Neutrophil (primary cell): ENCODE measurements around the gene ZNF283.
"Not testable (repeated sequence)": the region's sequence is repeated elsewhere in the genome, so short reads cannot be mapped to it uniquely, and the experiment has no call there.

Experiments used
- H3K27ac ChIP-seq: fragments of 200-600 bp; sonication (generic); 2 replicates; pipeline ENCODE4 v1.5.1; 2016; ENCODE audit warnings: mild to moderate bottlenecking, moderate library complexity
- H3K27me3 ChIP-seq: fragments of 200-600 bp; sonication (generic); 2 replicates; pipeline ENCODE4 v1.6.0; 2016; ENCODE audit warnings: mild to moderate bottlenecking
- H3K36me3 ChIP-seq: fragments of 200-600 bp; sonication (generic); 2 replicates; pipeline ENCODE4 v1.5.1; 2017
- H3K4me1 ChIP-seq, 2 experiments: fragments of 200-600 bp in 1 of 2; sonication (generic) in 1 of 2; 1 replicate in 1 of 2; 2 replicates in 1 of 2; pipeline versions ENCODE4 v1.5.1 to v1.6.1; 2013 to 2016; ENCODE audit warnings: low read depth in 1 of 2, low read length in 1 of 2, mild to moderate bottlenecking in 1 of 2, moderate library complexity in 1 of 2; ENCODE audit not compliant: control insufficient read depth in 1 of 2, insufficient read depth in 1 of 2
- H3K4me3 ChIP-seq, 2 experiments: fragments of 200-600 bp in 1 of 2; sonication (generic) in 1 of 2; 1 replicate in 1 of 2; 2 replicates in 1 of 2; pipeline ENCODE4 v1.5.1; 2013 to 2016; ENCODE audit warnings: low read depth in 1 of 2, low read length in 1 of 2, mild to moderate bottlenecking in 1 of 2, moderate library complexity in 1 of 2
- H3K9me3 ChIP-seq: fragments of 200-600 bp; sonication (generic); 2 replicates; pipeline ENCODE4 v1.5.1; 2016
- CTCF ChIP-seq: fragments of 200-600 bp; sonication (generic); IDR thresholded peaks from 2 replicates; pipeline ENCODE4 v1.5.1; 2016; ENCODE audit warnings: antibody characterized with exemption

ZNF283 gene

GRCh38 chr19:43804432-43804831 is 22.7 kb upstream of the ZNF283 start:
- no peaks in the 10 kb centered on the region for H3K9me3 ChIP-seq
- H3K27ac ChIP-seq = no peak overlapping the region
- no peak overlapping the region for H3K4me3 ChIP-seq
- no peaks in the 10 kb centered on the region for H3K4me1 ChIP-seq
- peaks cover 47% of the 10 kb centered on the region for H3K27me3 ChIP-seq
- H3K36me3 ChIP-seq = no peaks in the 10 kb centered on the region
- TF ChIP-seq CTCF = no peak

GRCh38 chr19:43806401-43806800 is 20.7 kb upstream of the ZNF283 start:
- H3K4me1 ChIP-seq, H3K4me3 ChIP-seq, H3K9me3 ChIP-seq, H3K27ac ChIP-seq, H3K36me3 ChIP-seq: not testable (repeated sequence)
- peaks cover 29% of the 10 kb centered on the region for H3K27me3 ChIP-seq

- Histone ChIP-seq H3K27me3 (peaks cover 27% of the 10 kb centered on the region), H3K4me3 (no peak overlapping the region), H3K27ac (no peak overlapping the region), H3K36me3 (no peaks in the 10 kb centered on the region), H3K4me1 (no peaks in the 10 kb centered on the region), H3K9me3 (no peaks in the 10 kb centered on the region)
- no peak for TF ChIP-seq CTCF
These were observed 20.3 kb upstream of the ZNF283 start for GRCh38 chr19:43806848-43807247.

- no peaks in the 10 kb centered on the region for H3K9me3 ChIP-seq
- H3K36me3 ChIP-seq = no peaks in the 10 kb centered on the region
- peaks cover 27% of the 10 kb centered on the region for H3K27me3 ChIP-seq
- no peak overlapping the region for H3K27ac ChIP-seq
- no peak for TF ChIP-seq CTCF
- no peaks in the 10 kb centered on the region for H3K4me1 ChIP-seq
- H3K4me3 ChIP-seq = no peak overlapping the region
These were observed 19.5 kb upstream of the ZNF283 start for GRCh38 chr19:43807651-43808050.

GRCh38 chr19:43809762-43810696 is 17.1 kb upstream of the ZNF283 start:
- no peak overlapping the region for H3K4me3 ChIP-seq
- H3K9me3 ChIP-seq = no peaks in the 10 kb centered on the region
- TF ChIP-seq CTCF = peak; percentile 55
- H3K27me3 ChIP-seq = peaks cover 24% of the 10 kb centered on the region
- no peaks in the 10 kb centered on the region for H3K4me1 ChIP-seq
- no peaks in the 10 kb centered on the region for H3K36me3 ChIP-seq
- H3K27ac ChIP-seq = no peak overlapping the region

- H3K4me1 ChIP-seq = no peaks in the 10 kb centered on the region
- H3K36me3 ChIP-seq = no peaks in the 10 kb centered on the region
- H3K4me3 ChIP-seq = no peak overlapping the region
- peaks cover 12% of the 10 kb centered on the region for H3K27me3 ChIP-seq
- H3K9me3 ChIP-seq = no peaks in the 10 kb centered on the region
- no peak overlapping the region for H3K27ac ChIP-seq
- no peak for TF ChIP-seq CTCF
These were observed 15.3 kb upstream of the ZNF283 start for GRCh38 chr19:43811837-43812236.
